ENCODE data around the gene ASTL.

ASTL gene

GRCh38 chr2:96158554-96158940, 20.2 kb upstream of the ASTL start:
- no peak for DNase-seq

DNA sequence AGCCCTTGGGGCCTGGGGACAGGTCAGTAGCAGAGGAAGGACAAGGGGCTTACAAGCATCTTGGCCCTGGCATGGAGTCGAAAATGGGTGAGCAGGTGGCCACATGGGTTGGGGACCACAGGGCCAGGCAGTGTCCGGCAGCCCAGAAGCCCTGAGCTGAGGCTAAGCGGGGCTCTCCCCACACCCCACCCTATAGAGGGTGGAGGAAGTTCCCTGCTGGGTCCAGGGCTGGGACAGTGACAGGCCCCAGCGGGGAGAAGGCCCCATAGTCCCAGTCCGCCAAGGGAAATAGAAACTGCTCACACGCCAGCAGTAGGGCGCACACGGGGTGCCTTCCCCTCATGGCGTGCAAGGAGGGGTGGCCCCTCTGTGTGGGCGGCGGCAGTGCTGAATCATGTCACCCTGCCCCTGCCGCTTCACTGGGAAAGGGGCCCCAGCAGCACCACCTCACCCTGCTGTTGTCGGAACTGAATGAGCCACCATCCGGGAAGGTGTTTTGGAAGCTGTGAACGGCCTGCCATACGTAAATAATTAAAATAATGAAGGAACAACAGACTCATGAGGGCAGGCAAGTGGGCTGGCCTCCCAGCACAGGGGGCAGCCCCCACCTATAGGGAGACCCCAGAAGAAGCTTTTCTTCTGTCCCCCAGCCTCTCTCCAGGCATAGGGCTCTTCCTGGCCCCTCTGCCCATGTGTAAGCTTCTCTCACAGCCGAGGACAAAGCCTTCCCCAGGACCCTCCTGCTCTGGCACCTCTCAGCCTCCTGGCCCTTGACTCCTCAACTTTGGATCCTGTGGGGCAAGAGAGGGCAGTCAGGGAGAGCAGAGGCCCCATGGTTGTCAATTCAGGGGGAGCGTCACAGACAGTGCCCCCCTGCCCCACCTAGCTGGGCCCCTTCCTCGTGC, 19.6 kb upstream of the ASTL start:
- DNase-seq: no peak

- no peak for DNase-seq
These were observed 18.8 kb upstream of the ASTL start for GRCh38 chr2:96156926-96157648.

- no peak for DNase-seq
These were observed 17.9 kb upstream of the ASTL start for GRCh38 chr2:96156011-96156820.

DNA sequence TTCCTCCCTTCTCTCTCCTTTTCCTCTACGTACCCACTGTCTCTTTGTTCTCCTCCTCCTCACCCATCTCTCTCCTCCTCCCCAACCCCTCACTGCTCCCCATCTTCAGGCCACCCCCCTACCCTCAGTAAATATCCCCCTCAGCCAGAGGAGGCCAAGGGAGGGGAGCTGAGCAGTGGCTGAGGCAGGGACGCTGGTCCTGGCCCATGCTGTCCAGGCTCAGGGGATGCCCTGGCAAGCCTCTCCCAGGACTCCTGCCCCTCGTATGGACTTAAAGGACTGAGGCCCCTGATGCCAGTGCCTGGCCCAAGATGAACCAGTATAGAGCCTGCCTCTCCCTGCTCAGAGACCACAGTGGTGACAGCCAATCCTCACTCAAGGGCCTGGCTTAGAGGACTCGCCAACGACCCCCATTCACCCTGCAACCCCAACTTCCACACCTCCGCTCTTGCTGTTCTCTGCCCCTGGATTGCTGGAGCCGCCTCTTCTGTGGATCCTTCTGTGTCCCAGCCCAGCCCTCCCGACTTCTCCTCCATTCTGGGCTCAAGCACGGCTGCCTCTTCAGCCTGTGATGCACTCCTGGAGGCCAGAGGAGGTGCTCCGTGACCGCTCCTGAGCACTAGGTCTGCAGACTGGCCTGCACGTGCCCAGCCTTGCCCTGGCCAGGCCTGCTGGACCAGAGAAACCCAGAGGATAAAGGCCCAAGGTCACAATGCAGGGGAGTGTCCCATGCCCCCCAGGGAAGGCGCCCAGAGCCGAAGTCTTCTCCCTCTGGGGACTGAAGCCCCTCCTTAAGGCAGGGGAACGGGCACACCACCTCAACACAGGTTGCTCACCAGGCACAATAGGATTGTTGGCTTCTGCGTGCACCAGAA, 16.4 kb upstream of the ASTL start:
- DNase-seq: no peak

DNA sequence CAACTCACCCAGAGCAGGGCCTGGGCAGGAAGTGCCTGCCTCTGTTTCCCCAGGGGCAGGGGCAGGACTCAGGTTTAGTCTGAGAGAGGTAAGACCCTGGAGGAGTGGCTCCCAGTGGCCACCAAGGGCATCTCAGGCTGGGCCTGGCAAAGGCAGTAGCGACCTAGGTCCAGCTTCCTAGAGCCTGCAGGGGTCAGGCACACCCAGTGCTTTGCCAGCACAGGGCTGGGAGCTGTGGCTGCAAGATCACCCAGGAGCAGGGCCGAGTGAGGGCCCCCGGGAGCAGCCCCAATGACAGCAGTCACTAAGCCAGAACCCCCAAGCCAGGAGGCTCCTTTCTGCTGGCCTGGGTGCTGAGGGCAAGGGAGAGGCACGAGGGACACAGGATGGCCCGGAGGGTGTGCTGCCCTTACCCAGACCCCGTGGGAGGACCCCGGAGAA, 15.7 kb upstream of the ASTL start:
- DNase-seq: no peak

GRCh38 chr2:96153291-96153713, 15.0 kb upstream of the ASTL start:
- no peak for DNase-seq

DNA sequence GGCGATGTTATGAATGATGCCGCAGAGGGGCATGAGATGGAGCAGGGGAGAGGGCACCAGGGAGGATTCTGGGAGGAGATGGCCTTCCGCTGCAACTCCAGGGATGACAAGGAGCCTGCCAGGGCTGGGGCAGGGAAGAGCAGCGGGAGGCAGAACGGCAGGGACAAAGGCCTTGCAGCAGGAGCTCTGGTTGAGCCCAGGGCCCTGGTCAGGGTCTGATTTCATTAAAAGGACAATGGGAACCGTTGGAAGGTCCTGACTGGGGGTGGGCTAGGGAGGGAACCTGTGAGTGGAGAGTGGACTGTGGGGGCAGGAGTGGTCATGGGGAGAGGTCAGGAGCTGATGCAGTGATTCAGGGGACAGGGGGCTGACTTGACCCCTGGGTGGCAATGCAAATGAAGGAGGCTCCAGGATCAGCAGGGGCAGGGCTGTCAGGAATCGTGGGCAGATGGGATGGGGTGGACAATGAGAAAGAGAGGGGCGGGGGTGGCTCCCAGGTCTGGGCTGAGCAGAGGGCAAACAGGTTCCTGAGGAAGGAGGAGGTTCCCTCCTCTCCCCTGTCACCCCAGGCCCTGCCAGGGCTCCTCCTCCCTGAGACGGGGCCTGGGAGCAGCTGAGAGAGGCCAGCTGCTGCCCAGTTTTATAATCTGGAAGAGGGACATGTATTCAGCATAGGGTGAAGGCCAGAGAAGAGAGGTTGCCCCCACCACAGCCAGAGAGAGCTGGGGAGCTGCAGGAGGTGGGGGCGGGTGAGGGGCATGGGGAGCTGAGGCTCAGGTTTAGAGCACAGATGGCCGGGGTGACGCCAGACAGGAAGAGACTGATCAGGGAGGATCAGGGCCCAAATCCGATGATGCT, 14.2 kb upstream of the ASTL start:
- DNase-seq: no peak

DNA sequence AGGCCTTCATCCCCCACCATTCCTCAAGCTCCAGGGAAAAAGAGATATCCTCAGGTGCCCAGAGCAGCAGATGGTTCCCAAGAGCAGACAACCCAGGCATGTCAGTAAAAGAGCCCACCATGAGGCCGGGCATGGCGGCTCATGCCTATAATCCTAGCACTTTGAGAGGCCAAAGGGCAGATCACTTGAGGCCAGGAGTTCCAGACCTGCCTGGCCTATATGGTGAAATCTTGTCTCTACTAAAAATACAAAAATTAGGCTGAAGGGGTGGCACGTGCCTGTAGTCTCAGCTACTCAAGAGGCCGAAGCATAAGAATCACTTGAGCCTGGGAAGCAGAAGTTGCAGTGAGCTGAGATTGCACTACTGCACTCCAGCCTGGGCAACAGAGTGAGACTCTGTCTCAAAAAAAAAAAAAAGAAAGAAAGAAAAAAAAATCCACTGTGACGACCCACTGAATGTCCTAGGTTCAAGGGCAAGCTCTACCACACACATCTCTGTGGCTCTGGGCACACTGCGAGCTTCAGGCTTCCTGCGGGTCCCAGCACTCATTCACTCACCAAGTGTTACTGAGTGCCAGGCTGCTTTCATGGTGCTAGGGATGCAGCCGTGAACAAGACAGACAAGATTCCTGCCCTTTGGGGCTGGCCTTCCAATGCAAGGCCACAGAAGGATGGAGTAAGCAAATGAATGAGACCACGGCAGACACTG, 13.4 kb upstream of the ASTL start:
- no peak for DNase-seq

DNA sequence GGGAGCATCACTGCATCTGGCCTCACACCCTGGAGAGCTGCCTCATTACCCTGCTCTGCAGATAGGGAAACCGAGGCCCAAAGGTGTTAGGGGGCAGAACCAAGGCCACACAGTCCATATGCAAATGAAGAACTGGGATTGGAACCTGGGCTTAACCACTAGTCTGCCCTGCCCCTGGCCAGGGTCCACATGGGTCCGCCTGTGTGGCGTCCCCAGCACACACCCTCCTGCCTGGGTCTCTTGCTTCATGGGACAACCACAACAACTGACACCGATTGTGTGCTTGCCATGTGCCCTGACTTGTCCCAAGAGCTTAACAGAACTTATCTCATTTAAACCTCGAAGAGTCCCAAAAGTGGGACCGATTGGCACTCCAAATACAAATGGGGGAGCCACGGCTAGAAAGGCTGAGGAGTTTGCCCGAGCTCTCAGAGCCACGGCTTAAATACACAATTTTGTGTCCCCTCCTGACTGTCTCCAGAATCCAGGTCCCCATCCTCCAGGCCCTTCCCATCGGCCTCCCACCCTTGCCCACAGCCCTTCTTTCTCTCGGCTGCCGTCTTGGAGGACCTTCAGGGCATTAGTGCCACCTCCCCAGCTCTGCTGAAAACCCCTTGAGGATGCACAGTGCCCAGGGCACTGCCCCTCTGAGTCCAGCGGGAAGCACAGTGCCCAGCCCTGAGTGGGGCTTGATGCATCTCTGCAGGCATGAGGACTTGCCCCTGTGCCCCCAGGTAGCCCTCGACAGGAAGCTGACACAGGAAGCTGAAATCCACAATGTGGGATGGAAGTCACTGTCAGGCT, 12.7 kb upstream of the ASTL start:
- DNase-seq: no peak

- DNase-seq: no peak
These were observed 11.8 kb upstream of the ASTL start for GRCh38 chr2:96150007-96150640.

- peak; percentile 41 for DNase-seq
These were observed 10.3 kb upstream of the ASTL start for GRCh38 chr2:96148410-96149217.

DNA sequence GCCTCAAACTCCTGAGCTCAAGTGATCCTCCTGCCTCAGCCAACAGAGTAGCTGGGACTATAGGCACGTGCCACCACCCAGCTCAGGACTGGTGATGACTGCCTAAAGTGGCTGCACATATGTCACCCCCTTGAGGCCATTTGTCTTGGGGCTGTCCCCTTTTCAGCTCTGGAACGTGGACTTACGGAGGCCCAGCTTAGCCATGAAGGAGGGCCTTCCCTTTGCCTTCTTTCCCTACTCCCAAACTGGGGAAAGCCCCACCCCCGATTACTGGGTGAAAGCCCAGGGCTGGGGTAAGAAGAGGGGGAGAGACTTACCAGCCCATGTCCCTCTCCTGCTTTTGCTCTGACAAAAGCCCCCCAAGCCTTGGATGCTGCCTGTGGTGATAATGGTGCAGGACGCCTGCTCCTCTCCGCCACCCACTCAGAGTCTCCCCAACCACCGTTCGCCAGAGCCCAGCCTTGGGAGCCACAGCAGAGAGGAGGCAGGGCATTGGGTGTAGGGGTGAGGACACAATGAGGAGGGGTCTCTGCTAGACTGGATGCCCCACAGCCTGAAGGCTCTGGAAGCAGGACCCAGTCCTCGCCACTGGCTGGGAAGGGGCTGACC, 9.4 kb upstream of the ASTL start:
- DNase-seq: no peak

DNA sequence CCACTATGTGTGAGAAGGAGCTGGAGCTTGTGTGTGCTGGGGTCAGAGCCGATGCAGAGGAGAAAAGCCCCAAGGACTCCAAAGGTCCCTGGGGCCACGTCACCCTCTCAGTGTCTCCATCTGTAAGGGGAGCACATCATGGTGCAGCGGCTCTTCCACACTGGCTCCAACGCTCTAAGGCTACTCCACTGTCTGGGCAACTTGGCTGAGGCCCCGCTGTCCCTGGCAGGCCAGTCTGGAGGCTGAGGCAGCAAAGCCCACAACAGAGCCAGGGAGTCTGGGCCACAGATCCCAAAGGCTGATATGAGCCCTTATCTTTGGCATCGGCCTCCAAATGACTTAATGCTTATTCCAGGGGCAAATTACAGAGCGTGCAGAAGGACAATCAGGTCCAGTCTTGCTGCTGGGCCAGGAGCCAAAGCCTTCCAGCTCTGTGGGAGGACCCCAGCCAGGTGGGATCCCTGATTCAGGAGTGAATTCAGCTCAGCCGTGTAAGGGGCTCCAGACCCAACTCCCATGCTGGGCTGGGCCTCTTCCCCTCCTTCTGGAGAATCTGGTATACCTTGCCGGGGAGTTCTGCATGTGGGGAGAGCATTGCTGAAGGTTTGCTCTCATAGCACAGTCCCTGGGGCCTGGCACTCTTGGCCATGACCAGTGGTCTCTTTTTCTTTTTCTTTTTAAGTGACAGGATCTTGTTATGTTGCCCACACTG, 8.7 kb upstream of the ASTL start:
- no peak for DNase-seq

DNA sequence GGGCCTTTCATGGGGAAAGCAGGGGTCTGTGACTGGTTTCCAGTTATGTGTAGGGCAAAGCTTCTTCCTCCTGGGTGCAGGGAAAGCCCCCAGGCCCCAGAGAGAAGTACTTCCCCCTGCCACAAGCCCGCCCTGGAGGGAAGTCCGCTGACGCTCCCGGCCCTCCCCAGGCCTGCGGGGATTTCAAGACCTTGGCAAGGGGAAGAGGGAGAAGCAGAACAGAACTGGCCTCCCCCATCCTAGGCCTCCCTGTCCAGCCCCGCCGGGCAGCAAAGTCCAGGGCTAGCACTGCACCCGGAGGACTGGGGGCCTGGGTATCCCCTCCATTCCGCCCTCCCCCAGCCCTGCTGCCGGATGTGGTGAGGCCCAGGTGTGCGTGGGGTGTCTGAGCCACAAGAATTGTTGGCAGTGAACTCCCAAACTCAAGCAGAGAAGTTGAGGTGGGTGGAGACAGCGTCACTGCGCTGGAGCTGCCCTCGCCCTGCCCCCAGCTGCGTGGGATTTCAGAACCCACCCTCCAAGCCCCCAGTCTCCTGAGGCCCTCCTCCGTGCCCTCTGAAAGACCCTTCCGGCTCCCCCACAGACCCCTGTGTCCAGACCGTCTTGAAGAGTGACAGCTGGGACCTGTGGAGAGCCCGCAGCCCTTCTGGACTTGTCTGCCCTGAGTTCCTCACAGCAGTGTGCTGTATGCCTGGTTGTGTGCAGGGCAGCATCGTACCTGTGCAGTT, 8.0 kb upstream of the ASTL start:
- DNase-seq: no peak

DNA sequence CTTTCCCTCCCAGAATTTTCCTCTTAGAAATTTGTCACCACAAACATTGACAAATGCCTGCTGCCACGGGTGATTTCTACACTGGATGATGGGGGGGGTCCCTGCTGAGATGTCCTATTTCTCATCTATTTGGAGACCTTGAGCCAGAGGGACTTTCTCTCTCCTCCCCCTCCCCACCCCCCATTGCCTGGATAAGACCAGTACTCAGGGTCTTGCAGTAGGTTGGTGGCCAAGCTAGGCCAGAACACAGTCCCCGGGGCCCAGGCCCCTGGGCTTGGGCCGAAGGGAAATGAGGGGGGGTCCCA, 7.5 kb upstream of the ASTL start:
- DNase-seq: no peak

Data from NCI-H1417 treated with DMSO at 0.1 percent for 48 hours (cell line).